HEK293 (cell line): ENCODE data around the gene B4GALT5.
A peak's percentile ranks its signal among the peaks of the same experiment; 100 is the strongest.

Source experiments
- CTCF ChIA-PET: fragments of 350-600 bp; formaldehyde crosslinking; extraction: SDS; loops from one replicate; lab custom pipeline; 2021; ENCODE audit warnings: antibody characterized with exemption; lab: Yijun Ruan, JAX
- POLR2A ChIA-PET: fragments of 300-600 bp; formaldehyde crosslinking; extraction: SDS; loops from one replicate; lab custom pipeline; 2020; ENCODE audit warnings: antibody characterized with exemption, inconsistent platforms; lab: Yijun Ruan, JAX
- H3K27ac ChIP-seq: fragments of 200-500 bp; sonication (Bioruptor generic); 2 replicates; pipeline ENCODE4 v1.5.1; 2014; ENCODE audit warnings: low read depth, low read length, control low read depth, inconsistent platforms; ENCODE audit errors: extremely low read depth
- H3K36me3 ChIP-seq, 2 experiments: fragments of 200-500 bp in 1 of 2; sonication (Bioruptor generic) in 1 of 2; 1 replicate in 1 of 2; 2 replicates in 1 of 2; pipeline ENCODE4 v1.5.1; 2014 to 2017; ENCODE audit warnings: inconsistent platforms in 2 of 2, low read length in 2 of 2; ENCODE audit not compliant: control insufficient read depth in 2 of 2, insufficient read depth in 1 of 2
- H3K4me1 ChIP-seq: fragments of 200-500 bp; sonication (Bioruptor generic); 2 replicates; pipeline ENCODE4 v1.5.1; 2014; ENCODE audit warnings: mild to moderate bottlenecking, low read length, inconsistent platforms; ENCODE audit not compliant: control insufficient read depth, insufficient read depth
- H3K4me3 ChIP-seq: 2 replicates; pipeline ENCODE4 v1.5.1; 2011; ENCODE audit warnings: low read depth, mild to moderate bottlenecking, control low read depth, low read length, moderate library complexity
- H3K9me3 ChIP-seq: fragments of 200-500 bp; sonication (Bioruptor generic); 2 replicates; pipeline ENCODE4 v1.5.1; 2014; ENCODE audit warnings: low read depth, low read length, inconsistent platforms; ENCODE audit not compliant: control insufficient read depth, insufficient read depth
- GLIS2 ChIP-seq: fragments of 450-650 bp; formaldehyde crosslinking; IDR thresholded peaks from 2 replicates; pipeline ENCODE4 v1.5.1; 2016; ENCODE audit warnings: missing biosample characterization, missing genetic modification characterization
- HOXC10 ChIP-seq: sonication (generic); formaldehyde crosslinking; IDR thresholded peaks from 2 replicates; pipeline ENCODE4 v1.8.1; 2023; ENCODE audit warnings: mild to moderate bottlenecking, missing genetic modification reagents
- KLF1 ChIP-seq: fragments of 450-650 bp; formaldehyde crosslinking; IDR thresholded peaks from 2 replicates; pipeline ENCODE4 v1.5.1; 2016; ENCODE audit warnings: missing biosample characterization, missing genetic modification characterization
- OSR2 ChIP-seq: fragments of 450-650 bp; formaldehyde crosslinking; IDR thresholded peaks from 2 replicates; pipeline ENCODE4 v1.5.1; 2016; ENCODE audit warnings: missing biosample characterization, missing genetic modification characterization
- PRDM1 ChIP-seq: fragments of 450-650 bp; formaldehyde crosslinking; IDR thresholded peaks from 2 replicates; pipeline ENCODE4; 2016; ENCODE audit warnings: missing biosample characterization, missing genetic modification characterization
- SCRT2 ChIP-seq: fragments of 450-650 bp; formaldehyde crosslinking; IDR thresholded peaks from 2 replicates; pipeline ENCODE4 v1.5.1; 2016; ENCODE audit warnings: missing biosample characterization, missing genetic modification characterization
- SETDB1 ChIP-seq: IDR thresholded peaks from one replicate; pipeline ENCODE4 v1.6.1; 2017; ENCODE audit warnings: mild to moderate bottlenecking, low read length, moderate library complexity, mixed read lengths; ENCODE audit not compliant: insufficient read length
- ZBTB17 ChIP-seq: fragments of 450-650 bp; formaldehyde crosslinking; IDR thresholded peaks from 2 replicates; pipeline ENCODE4 v1.5.1; 2016; ENCODE audit warnings: missing biosample characterization, missing genetic modification characterization
- ZNF146 ChIP-seq: fragments of 450-650 bp; formaldehyde crosslinking; IDR thresholded peaks from 2 replicates; pipeline ENCODE4 v1.5.1; 2016; ENCODE audit warnings: missing biosample characterization, missing genetic modification characterization
- ZNF24 ChIP-seq: fragments of 450-650 bp; formaldehyde crosslinking; IDR thresholded peaks from 2 replicates; pipeline ENCODE4 v1.5.1; 2016; ENCODE audit warnings: missing biosample characterization, missing genetic modification characterization
- ZNF701 ChIP-seq: fragments of 450-650 bp; formaldehyde crosslinking; IDR thresholded peaks from 2 replicates; pipeline ENCODE4 v1.5.1; 2016; ENCODE audit warnings: missing biosample characterization, missing genetic modification characterization
- ZNF792 ChIP-seq: fragments of 450-650 bp; formaldehyde crosslinking; IDR thresholded peaks from 2 replicates; pipeline ENCODE4 v1.5.1; 2016; ENCODE audit warnings: missing biosample characterization, missing genetic modification characterization
- ZNF837 ChIP-seq: fragments of 450-650 bp; formaldehyde crosslinking; IDR thresholded peaks from 2 replicates; pipeline ENCODE4 v1.5.1; 2016; ENCODE audit warnings: missing biosample characterization, missing genetic modification characterization
- ZSCAN23 ChIP-seq: fragments of 450-650 bp; formaldehyde crosslinking; IDR thresholded peaks from 2 replicates; pipeline ENCODE4 v1.5.1; 2016; ENCODE audit warnings: missing biosample characterization, missing genetic modification characterization
- TF ChIP-seq, protein P1 (sequence below): fragments of 450-650 bp; formaldehyde crosslinking; IDR thresholded peaks from 2 replicates; pipeline ENCODE4 v1.5.1; 2016; ENCODE audit warnings: missing biosample characterization, missing genetic modification characterization, low read depth
- TF ChIP-seq, protein P2 (sequence below): fragments of 450-650 bp; formaldehyde crosslinking; IDR thresholded peaks from 2 replicates; pipeline ENCODE4 v1.5.0; 2017; ENCODE audit warnings: missing biosample characterization, missing genetic modification characterization, borderline replicate concordance
- TF ChIP-seq, protein P3 (sequence below): fragments of 450-650 bp; formaldehyde crosslinking; IDR thresholded peaks from 2 replicates; pipeline ENCODE4 v1.5.1; 2017; ENCODE audit warnings: missing biosample characterization, missing genetic modification characterization
- TF ChIP-seq, protein P4 (sequence below): fragments of 450-650 bp; formaldehyde crosslinking; IDR thresholded peaks from 2 replicates; pipeline ENCODE4 v1.5.1; 2016; ENCODE audit warnings: missing biosample characterization, missing genetic modification characterization

Gene B4GALT5

DNA sequence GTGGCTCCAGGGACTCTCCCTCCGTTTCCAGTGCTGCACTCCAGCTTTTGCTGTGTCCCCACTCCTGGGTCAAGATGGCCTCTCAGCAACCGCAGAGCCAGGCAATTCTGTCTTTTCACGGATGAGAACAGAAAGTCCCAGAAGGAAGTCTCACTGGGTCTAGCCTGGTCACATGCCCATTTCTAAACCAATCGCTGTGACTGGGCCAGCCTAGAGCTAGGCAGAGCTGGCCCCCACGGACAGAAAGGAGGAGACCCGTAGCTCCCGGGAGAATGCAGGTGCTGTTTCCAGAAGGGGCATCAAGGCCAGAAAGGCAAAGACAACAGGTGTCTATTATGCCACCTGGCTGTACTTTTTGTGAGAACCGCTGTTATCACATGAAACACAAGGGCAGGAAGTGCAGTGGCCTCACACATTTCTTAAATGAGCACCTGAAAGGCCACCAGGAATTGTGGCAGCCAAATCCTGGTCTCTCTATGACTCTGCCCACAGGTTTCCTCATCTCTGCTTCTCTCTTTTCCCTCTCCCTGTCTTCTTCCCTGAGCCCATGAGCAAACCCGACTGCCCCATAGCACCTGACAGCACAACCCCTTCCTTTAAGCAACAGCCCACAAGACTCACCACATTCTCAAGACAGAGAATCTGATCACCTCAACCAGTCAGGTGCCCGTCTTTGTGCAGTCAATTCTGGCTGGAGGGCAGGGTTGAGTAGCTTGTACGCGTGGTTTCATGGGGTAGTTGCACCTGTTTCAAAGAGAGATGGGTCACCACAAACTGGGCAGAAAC is 37.1 kb upstream of the B4GALT5 start:
- Histone ChIP-seq H3K4me1 (no peaks in the 10 kb centered on the region), H3K27ac (no peak overlapping the region), H3K9me3 (no peaks in the 10 kb centered on the region), H3K36me3 (no peaks in the 10 kb centered on the region), H3K4me3 (no peak overlapping the region)
- TF ChIP-seq ZNF701 (tag by site-specific recombination) = no peak
- peak; percentile 18; the same call in 1 of the 2 replicates for TF ChIP-seq SCRT2 (tag by site-specific recombination)
- TF ChIP-seq ZNF24 (tag by site-specific recombination) = no peak
- TF ChIP-seq, protein P1, sequence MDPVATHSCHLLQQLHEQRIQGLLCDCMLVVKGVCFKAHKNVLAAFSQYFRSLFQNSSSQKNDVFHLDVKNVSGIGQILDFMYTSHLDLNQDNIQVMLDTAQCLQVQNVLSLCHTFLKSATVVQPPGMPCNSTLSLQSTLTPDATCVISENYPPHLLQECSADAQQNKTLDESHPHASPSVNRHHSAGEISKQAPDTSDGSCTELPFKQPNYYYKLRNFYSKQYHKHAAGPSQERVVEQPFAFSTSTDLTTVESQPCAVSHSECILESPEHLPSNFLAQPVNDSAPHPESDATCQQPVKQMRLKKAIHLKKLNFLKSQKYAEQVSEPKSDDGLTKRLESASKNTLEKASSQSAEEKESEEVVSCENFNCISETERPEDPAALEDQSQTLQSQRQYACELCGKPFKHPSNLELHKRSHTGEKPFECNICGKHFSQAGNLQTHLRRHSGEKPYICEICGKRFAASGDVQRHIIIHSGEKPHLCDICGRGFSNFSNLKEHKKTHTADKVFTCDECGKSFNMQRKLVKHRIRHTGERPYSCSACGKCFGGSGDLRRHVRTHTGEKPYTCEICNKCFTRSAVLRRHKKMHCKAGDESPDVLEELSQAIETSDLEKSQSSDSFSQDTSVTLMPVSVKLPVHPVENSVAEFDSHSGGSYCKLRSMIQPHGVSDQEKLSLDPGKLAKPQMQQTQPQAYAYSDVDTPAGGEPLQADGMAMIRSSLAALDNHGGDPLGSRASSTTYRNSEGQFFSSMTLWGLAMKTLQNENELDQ (tag by site-specific recombination) = no peak
- ChIA-PET CTCF (no interaction called here), POLR2A (interaction anchor here (0.6 kb wide), 1 partner anchor 43 kb away, joined by 4 read pairs; no protein-coding TSS in a partner anchor)

DNA sequence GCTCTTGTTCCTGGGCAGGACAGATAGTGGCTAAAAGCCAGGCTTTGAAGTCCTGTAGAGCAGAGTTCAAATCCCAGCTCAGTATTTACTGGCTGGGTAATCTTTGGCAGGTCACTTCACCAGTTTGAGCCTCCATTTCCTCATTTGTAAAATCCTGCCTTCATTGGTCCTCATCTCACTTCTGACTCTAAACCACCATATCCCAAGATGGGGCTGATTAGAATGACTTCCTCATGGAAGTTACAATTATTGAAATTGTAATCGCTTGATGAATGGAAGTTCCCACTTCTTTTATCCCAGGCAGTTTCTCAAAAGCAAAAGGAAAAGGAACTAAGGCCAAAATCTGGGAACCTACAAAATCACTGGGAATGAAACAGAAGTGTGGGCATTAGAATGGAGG is 35.9 kb upstream of the B4GALT5 start:
- no peak for TF ChIP-seq ZNF146 (tag by site-specific recombination)
- CTCF ChIA-PET = no interaction called here
- no peaks in the 10 kb centered on the region for H3K4me1 ChIP-seq
- H3K27ac ChIP-seq = no peak overlapping the region
- H3K36me3 ChIP-seq = no peaks in the 10 kb centered on the region
- H3K4me3 ChIP-seq = no peak overlapping the region
- POLR2A ChIA-PET = no interaction called here
- H3K9me3 ChIP-seq = no peaks in the 10 kb centered on the region

DNA sequence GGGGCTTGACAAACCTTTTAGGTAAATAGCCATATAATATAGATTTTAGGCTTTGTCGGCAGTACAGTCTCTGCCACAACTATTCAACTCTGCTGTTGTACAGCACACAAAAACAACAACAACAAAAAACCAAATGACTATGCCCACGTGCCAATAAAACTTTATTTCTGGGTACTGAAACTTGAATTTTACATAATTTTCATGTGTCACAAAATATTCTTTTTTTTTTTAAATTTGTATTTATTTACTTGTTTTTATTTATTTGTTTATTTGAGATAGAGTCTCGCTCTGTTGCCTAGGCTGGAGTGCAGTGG is 34.8 kb upstream of the B4GALT5 start:
- Histone ChIP-seq H3K27ac (no peak overlapping the region), H3K4me1 (no peaks in the 10 kb centered on the region), H3K9me3 (no peaks in the 10 kb centered on the region)
- CTCF ChIA-PET = no interaction called here
- TF ChIP-seq ZNF792 (tag by site-specific recombination) = no peak
- TF ChIP-seq OSR2 = no peak
- TF ChIP-seq KLF1 (tag by site-specific recombination) = no peak
- TF ChIP-seq, protein P2, sequence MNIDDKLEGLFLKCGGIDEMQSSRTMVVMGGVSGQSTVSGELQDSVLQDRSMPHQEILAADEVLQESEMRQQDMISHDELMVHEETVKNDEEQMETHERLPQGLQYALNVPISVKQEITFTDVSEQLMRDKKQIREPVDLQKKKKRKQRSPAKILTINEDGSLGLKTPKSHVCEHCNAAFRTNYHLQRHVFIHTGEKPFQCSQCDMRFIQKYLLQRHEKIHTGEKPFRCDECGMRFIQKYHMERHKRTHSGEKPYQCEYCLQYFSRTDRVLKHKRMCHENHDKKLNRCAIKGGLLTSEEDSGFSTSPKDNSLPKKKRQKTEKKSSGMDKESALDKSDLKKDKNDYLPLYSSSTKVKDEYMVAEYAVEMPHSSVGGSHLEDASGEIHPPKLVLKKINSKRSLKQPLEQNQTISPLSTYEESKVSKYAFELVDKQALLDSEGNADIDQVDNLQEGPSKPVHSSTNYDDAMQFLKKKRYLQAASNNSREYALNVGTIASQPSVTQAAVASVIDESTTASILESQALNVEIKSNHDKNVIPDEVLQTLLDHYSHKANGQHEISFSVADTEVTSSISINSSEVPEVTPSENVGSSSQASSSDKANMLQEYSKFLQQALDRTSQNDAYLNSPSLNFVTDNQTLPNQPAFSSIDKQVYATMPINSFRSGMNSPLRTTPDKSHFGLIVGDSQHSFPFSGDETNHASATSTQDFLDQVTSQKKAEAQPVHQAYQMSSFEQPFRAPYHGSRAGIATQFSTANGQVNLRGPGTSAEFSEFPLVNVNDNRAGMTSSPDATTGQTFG (tag by site-specific recombination) = no peak
- TF ChIP-seq, all 188 proteins: peak for 0
- H3K4me3 ChIP-seq = no peak overlapping the region
- no peaks in the 10 kb centered on the region for H3K36me3 ChIP-seq
- POLR2A ChIA-PET = no interaction called here

DNA sequence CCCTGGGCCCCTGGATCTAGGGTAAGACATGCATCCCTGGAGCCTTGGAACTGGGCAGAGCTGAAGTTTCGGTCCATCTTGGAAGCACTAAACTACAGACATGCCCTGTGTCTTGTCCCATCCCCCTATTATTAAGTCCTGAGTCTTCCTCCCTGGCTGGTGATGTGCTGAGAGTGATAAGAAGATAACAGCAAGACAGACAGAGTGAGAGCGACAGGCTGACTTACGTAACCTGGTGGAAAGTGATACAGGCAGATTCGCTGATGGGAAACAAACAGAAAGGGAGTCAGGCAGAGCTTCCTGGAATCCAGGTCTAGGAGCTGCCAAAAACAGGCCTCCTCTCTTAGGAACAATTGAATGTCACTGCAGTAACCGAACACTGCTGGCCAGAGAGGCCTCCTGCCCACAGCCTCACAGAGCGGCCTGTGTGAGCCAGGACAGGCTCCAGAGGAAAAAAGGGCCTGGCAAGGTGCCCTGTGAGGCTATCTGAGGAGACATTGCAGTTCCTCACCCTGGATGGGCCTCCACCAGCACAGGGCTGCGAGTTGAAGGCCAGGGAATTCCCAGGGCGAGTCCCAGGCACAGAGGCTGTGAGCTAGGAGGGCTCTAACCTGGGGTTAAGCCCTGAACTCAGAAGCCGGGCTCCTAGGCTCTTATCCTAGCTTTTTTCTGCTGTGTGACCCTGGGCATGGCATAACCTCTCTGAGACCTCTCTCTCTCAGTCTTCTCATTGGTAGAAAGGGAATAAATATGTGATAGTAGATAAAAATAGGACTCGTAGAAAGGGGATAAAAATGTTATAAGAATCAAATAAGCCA is 34.2 kb upstream of the B4GALT5 start:
- Histone ChIP-seq H3K4me1 (no peaks in the 10 kb centered on the region), H3K9me3 (no peaks in the 10 kb centered on the region), H3K4me3 (no peak overlapping the region), H3K27ac (no peak overlapping the region), H3K36me3 (no peaks in the 10 kb centered on the region)
- POLR2A ChIA-PET = no interaction called here
- CTCF ChIA-PET = interaction anchor here (0.5 to 0.9 kb wide), 2 partner anchors 137 to 1799 kb away, joined by 3 read pairs; no protein-coding TSS in a partner anchor
- TF ChIP-seq, protein P3, sequence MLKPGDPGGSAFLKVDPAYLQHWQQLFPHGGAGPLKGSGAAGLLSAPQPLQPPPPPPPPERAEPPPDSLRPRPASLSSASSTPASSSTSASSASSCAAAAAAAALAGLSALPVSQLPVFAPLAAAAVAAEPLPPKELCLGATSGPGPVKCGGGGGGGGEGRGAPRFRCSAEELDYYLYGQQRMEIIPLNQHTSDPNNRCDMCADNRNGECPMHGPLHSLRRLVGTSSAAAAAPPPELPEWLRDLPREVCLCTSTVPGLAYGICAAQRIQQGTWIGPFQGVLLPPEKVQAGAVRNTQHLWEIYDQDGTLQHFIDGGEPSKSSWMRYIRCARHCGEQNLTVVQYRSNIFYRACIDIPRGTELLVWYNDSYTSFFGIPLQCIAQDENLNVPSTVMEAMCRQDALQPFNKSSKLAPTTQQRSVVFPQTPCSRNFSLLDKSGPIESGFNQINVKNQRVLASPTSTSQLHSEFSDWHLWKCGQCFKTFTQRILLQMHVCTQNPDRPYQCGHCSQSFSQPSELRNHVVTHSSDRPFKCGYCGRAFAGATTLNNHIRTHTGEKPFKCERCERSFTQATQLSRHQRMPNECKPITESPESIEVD (tag by site-specific recombination) = no peak
- TF ChIP-seq, protein P4, sequence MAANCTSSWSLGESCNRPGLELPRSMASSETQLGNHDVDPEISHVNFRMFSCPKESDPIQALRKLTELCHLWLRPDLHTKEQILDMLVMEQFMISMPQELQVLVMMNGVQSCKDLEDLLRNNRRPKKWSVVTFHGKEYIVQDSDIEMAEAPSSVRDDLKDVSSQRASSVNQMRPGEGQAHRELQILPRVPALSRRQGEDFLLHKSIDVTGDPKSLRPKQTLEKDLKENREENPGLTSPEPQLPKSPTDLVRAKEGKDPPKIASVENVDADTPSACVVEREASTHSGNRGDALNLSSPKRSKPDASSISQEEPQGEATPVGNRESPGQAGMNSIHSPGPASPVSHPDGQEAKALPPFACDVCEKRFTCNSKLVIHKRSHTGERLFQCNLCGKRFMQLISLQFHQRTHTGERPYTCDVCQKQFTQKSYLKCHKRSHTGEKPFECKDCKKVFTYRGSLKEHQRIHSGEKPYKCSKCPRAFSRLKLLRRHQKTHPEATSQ = no peak
- TF ChIP-seq ZSCAN23 (tag by site-specific recombination) (no peak), ZBTB17 (tag by site-specific recombination) (peak; percentile 41; the same call in 1 of the 2 replicates), HOXC10 (no peak), GLIS2 (no peak), PRDM1 (tag by site-specific recombination) (peak; percentile 34; the same call in 1 of the 2 replicates), ZNF837 (tag by site-specific recombination) (no peak), SETDB1 (no peak), SCRT2 (tag by site-specific recombination) (peak; percentile 70)
